Ishikawa (cell line): ENCODE data around the gene TUBE1.

Source experiments
- CEBPB ChIP-seq: IDR thresholded peaks from 2 replicates; pipeline ENCODE4 v1.6.1; 2012
- CREB1 ChIP-seq: IDR thresholded peaks from 2 replicates; pipeline ENCODE4 v1.6.1; 2012; ENCODE audit warnings: low read depth
- EGR1 ChIP-seq: IDR thresholded peaks from 2 replicates; pipeline ENCODE4 v1.6.1; 2012
- EP300 ChIP-seq: IDR thresholded peaks from 2 replicates; pipeline ENCODE4 v1.6.1; 2012; ENCODE audit warnings: borderline replicate concordance
- FOXM1 ChIP-seq: IDR thresholded peaks from 2 replicates; pipeline ENCODE4 v1.6.1; 2012; ENCODE audit warnings: low read depth, borderline replicate concordance
- MAX ChIP-seq: IDR thresholded peaks from 2 replicates; pipeline ENCODE4 v1.6.1; 2012
- NFIC ChIP-seq: IDR thresholded peaks from 2 replicates; pipeline ENCODE4 v1.6.1; 2012
- RAD21 ChIP-seq: IDR thresholded peaks from 2 replicates; pipeline ENCODE4 v1.6.1; 2012; ENCODE audit warnings: low read depth
- REST ChIP-seq: IDR thresholded peaks from 2 replicates; pipeline ENCODE4 v1.6.1; 2012; ENCODE audit warnings: low read depth, mild to moderate bottlenecking
- TAF1 ChIP-seq: IDR thresholded peaks from 2 replicates; pipeline ENCODE4 v1.6.1; 2012; ENCODE audit warnings: low read depth, mild to moderate bottlenecking
- TCF12 ChIP-seq: IDR thresholded peaks from 2 replicates; pipeline ENCODE4 v1.6.1; 2012; ENCODE audit warnings: low read depth
- TEAD4 ChIP-seq: IDR thresholded peaks from 2 replicates; pipeline ENCODE4 v1.6.1; 2012
- USF1 ChIP-seq: IDR thresholded peaks from 2 replicates; pipeline ENCODE4 v1.6.1; 2012
- YY1 ChIP-seq: IDR thresholded peaks from 2 replicates; pipeline ENCODE4 v1.6.1; 2012; ENCODE audit warnings: low read depth
- ZBTB7A ChIP-seq: IDR thresholded peaks from 2 replicates; pipeline ENCODE4 v1.6.1; 2012; ENCODE audit warnings: low read depth

Gene TUBE1

GRCh38 chr6:112087136-112087911 lies at the start of gene TUBE1, which contains the start of gene FAM229B:
TUBE1 (minus strand) TSS chr6:112087482; CDS start chr6:112087434, 48 bp downstream.
FAM229B (plus strand) TSS chr6:112087591; CDS start chr6:112099284, 11,693 bp downstream.
- TF ChIP-seq EP300 (no peak), TEAD4 (no peak), CREB1 (no peak), USF1 (no peak), TCF12 (peak; percentile 53; the same call in 1 of the 2 replicates), CEBPB (no peak), ZBTB7A (no peak), REST (no peak), RAD21 (no peak), FOXM1 (no peak), TAF1 (peak; percentile 88), EGR1 (no peak), NFIC (no peak), YY1 (peak; percentile 36; the same call in 1 of the 2 replicates), MAX (peak; percentile 45; the same call in 1 of the 2 replicates)

- TF ChIP-seq CEBPB = no peak
- no peak for TF ChIP-seq EP300
- no peak for TF ChIP-seq ZBTB7A
- no peak for TF ChIP-seq CREB1
- no peak for TF ChIP-seq NFIC
- TF ChIP-seq TCF12 = no peak
- no peak for TF ChIP-seq EGR1
- no peak for TF ChIP-seq REST
- TF ChIP-seq YY1 = no peak
- TF ChIP-seq FOXM1 = no peak
- TF ChIP-seq USF1 = no peak
- no peak for TF ChIP-seq TAF1
- no peak for TF ChIP-seq MAX
- no peak for TF ChIP-seq RAD21
Observed at GRCh38 chr6:112130878-112131277, 43.6 kb upstream of the TUBE1 start.

- TF ChIP-seq REST (no peak), TAF1 (no peak), YY1 (no peak), EGR1 (no peak), ZBTB7A (no peak)
Observed at GRCh38 chr6:112128208-112128607, 40.9 kb upstream of the TUBE1 start.

GRCh38 chr6:112123982-112124381 lies 36.7 kb upstream of the TUBE1 start:
- no peak for TF ChIP-seq USF1
- no peak for TF ChIP-seq MAX
- TF ChIP-seq TAF1 = no peak
- TF ChIP-seq RAD21 = no peak
- TF ChIP-seq TCF12 = no peak
- TF ChIP-seq ZBTB7A = no peak
- TF ChIP-seq REST = no peak
- TF ChIP-seq FOXM1 = no peak
- TF ChIP-seq CREB1 = no peak
- no peak for TF ChIP-seq EGR1
- TF ChIP-seq NFIC = no peak
- no peak for TF ChIP-seq EP300
- no peak for TF ChIP-seq CEBPB
- TF ChIP-seq YY1 = no peak
- no peak for TF ChIP-seq TEAD4
